GM12878 (cell line): ENCODE measurements around the gene OR10J1. TPM values are rescaled to one million over a fixed set of nuclear protein-coding genes. Genes with fewer than 3 reads are reported as not detected.

Experiments
- ATAC-seq: fragments of 200-7000 bp; cut with Tn5 transposase; 3 replicates; pipeline ENCODE4 v1.9.1; 2020; ENCODE audit warnings: mild to moderate bottlenecking, moderate library complexity
- BruUV-seq: library from RNA; stranded (reverse); fragments of 400-500 nt; replicated peaks from 2 replicates; lab custom pipeline; 2021; lab: Mats Ljungman, UMichigan
- CTCF ChIA-PET: fragments of 300-600 bp; sonication (Branson Sonifier 250); formaldehyde crosslinking; extraction: SDS; loops from one replicate; lab custom pipeline; 2021; ENCODE audit warnings: inconsistent platforms; lab: Yijun Ruan, JAX
- POLR2A ChIA-PET: fragments of 350-600 bp; formaldehyde crosslinking; extraction: SDS; loops from one replicate; lab custom pipeline; 2021; ENCODE audit warnings: inconsistent platforms; lab: Charles Lee
- RAD21 ChIA-PET: fragments of 300-600 bp; sonication (Branson Sonifier 250); formaldehyde crosslinking; loops from one replicate; lab custom pipeline; 2023; ENCODE audit warnings: antibody characterized with exemption; ENCODE audit not compliant: unreplicated experiment; lab: Charles Lee
- SMC1A ChIA-PET: fragments of 300-600 bp; sonication (Branson Sonifier 250); formaldehyde crosslinking; loops from one replicate; lab custom pipeline; 2023; ENCODE audit not compliant: unreplicated experiment, uncharacterized antibody; lab: Charles Lee
- DNase-seq: peaks from one replicate; pipeline ENCODE4 v3.0.0-alpha.2; 2011; ENCODE audit warnings: low read depth, low spot score
- FAIRE-seq: peaks from 3 replicates; lab custom pipeline; 2011; peaks lifted over from hg19 to GRCh38; lab: Jason Lieb, UNC
- H2AFZ ChIP-seq: 2 replicates; pipeline ENCODE4 v1.6.0; 2011; ENCODE audit warnings: low read depth, low read length, control low read depth; ENCODE audit not compliant: control insufficient read depth
- H3K27ac ChIP-seq: 2 replicates; pipeline ENCODE4 v1.5.1; 2011; ENCODE audit warnings: control low read depth; ENCODE audit not compliant: control insufficient read depth, insufficient read depth
- H3K27me3 ChIP-seq, 2 experiments: replicated peaks in 1 of 2; 2 replicates each; pipeline versions ENCODE4 v1.6.0 to v1.6.1; 2011; ENCODE audit warnings: low read length in 1 of 2; ENCODE audit not compliant: control insufficient read depth in 2 of 2, insufficient read depth in 2 of 2
- H3K36me3 ChIP-seq, 2 experiments: 2 replicates each; pipeline ENCODE4 v1.5.1; 2011; ENCODE audit warnings: low read length in 1 of 2; ENCODE audit not compliant: control insufficient read depth in 2 of 2, insufficient read depth in 2 of 2
- H3K4me1 ChIP-seq: 2 replicates; pipeline ENCODE4 v1.6.1; 2011; ENCODE audit warnings: mild to moderate bottlenecking, low read length, moderate library complexity, mixed read lengths; ENCODE audit not compliant: control insufficient read depth, insufficient read depth
- H3K4me2 ChIP-seq: 2 replicates; pipeline ENCODE4 v1.6.0; 2011; ENCODE audit warnings: control low read depth; ENCODE audit not compliant: control insufficient read depth, insufficient read depth
- H3K4me3 ChIP-seq: fragments of 200-600 bp; sonication (generic); 2 replicates; pipeline ENCODE4 v1.5.1; 2016
- H3K79me2 ChIP-seq: 2 replicates; pipeline ENCODE4 v1.6.0; 2011; ENCODE audit warnings: low read length; ENCODE audit not compliant: control insufficient read depth, insufficient read depth
- H3K9ac ChIP-seq: 2 replicates; pipeline ENCODE4 v1.8.0; 2011; ENCODE audit warnings: low read length, control low read depth, mixed read lengths; ENCODE audit not compliant: control insufficient read depth, insufficient read depth
- H3K9me3 ChIP-seq: replicated peaks from 3 replicates; pipeline ENCODE4 v1.5.1; 2011; ENCODE audit warnings: mild to moderate bottlenecking, low read length; ENCODE audit not compliant: control insufficient read depth, insufficient read depth
- H4K20me1 ChIP-seq: 2 replicates; pipeline ENCODE4 v1.6.0; 2011; ENCODE audit not compliant: control insufficient read depth, insufficient read depth
- CHD2 ChIP-seq: IDR thresholded peaks from 2 replicates; pipeline ENCODE4 v1.6.1; 2011; ENCODE audit warnings: low read depth, low read length, improper control_type of control experiment, borderline replicate concordance
- MEF2B ChIP-seq: fragments of 450-650 bp; IDR thresholded peaks from 2 replicates; pipeline ENCODE4 v1.6.1; 2018; ENCODE audit warnings: mild to moderate bottlenecking, moderate library complexity; ENCODE audit not compliant: partially characterized antibody, poor library complexity, severe bottlenecking
- MYC ChIP-seq: IDR thresholded peaks from 2 replicates; pipeline ENCODE4 v1.6.1; 2011; ENCODE audit warnings: mild to moderate bottlenecking, low read length, moderate library complexity, inconsistent platforms; ENCODE audit not compliant: insufficient read depth, insufficient replicate concordance, insufficient read length, severe bottlenecking
- NFYB ChIP-seq: IDR thresholded peaks from 2 replicates; pipeline ENCODE4 v1.6.1; 2011; ENCODE audit warnings: low read depth, mild to moderate bottlenecking, low read length, improper control_type of control experiment, moderate library complexity; ENCODE audit not compliant: insufficient read depth
- RCOR1 ChIP-seq: conservative IDR thresholded peaks from 2 replicates; pipeline ENCODE4 v1.6.1; 2012; ENCODE audit warnings: low read depth, low read length, improper control_type of control experiment
- SMAD1 ChIP-seq: fragments of 450-650 bp; IDR thresholded peaks from 2 replicates; pipeline ENCODE4 v1.6.1; 2018; ENCODE audit warnings: mild to moderate bottlenecking, low read depth; ENCODE audit not compliant: partially characterized antibody
- SP1 ChIP-seq: IDR thresholded peaks from one replicate; pipeline ENCODE4 v1.6.1; 2011; ENCODE audit warnings: low read depth, low read length
- SPI1 ChIP-seq: IDR thresholded peaks from 2 replicates; pipeline ENCODE4 v1.6.1; 2011; ENCODE audit warnings: low read depth, mild to moderate bottlenecking, low read length, moderate library complexity, borderline replicate concordance; ENCODE audit not compliant: insufficient read depth
- YY1 ChIP-seq: IDR thresholded peaks from 2 replicates; pipeline ENCODE4 v1.6.1; 2011; ENCODE audit warnings: low read depth, mild to moderate bottlenecking, low read length
- in situ Hi-C: fragments of 300-500 bp; cut with MboI; formaldehyde crosslinking; loops from 9 replicates; pipeline ENCODE4 v1.14.3; 2018; ENCODE audit warnings: mixed read lengths
- intact Hi-C: fragments of 100-400 bp; cut with micrococcal nuclease; formaldehyde crosslinking; loops from one replicate; pipeline ENCODE4 v1.14.2; 2022; ENCODE audit not compliant: unreplicated experiment
- polyA plus RNA-seq, 11 experiments: library from polyadenylated mRNA; depleted of rRNA in 4 of 11; unstranded in 6 of 11; stranded (reverse) in 5 of 11; fragments of >200 nt; fragmentation: Nextera tagmentation in 4 of 11; fragmentation: Illumina TruSeq in 1 of 11; extraction: Ambion mirVana in 4 of 11; extraction: Trizol in 1 of 11; gene quantifications; 1 replicate in 1 of 11; 2 replicates in 10 of 11; pipeline versions ENCODE4 v1.2.1 to v1.2.3, GENCODE V29; 2011 to 2016; ENCODE audit warnings: inconsistent platforms in 2 of 11, missing spikeins in 2 of 11, low read depth in 1 of 11
- total RNA-seq, 4 experiments: library from RNA; depleted of rRNA in 3 of 4; stranded (reverse); fragments of >200 nt in 3 of 4; fragmentation: Illumina TruSeq in 1 of 4; extraction: Trizol in 1 of 4; gene quantifications; 2 replicates each; pipeline versions ENCODE4 v1.2.1 to v1.2.3, GENCODE V29; 2013 to 2021
- TF ChIP-seq, protein P1 (sequence below): IDR thresholded peaks from 2 replicates; pipeline ENCODE4 v1.6.1; 2011; ENCODE audit warnings: low read depth, mild to moderate bottlenecking, low read length, moderate library complexity, borderline replicate concordance; ENCODE audit errors: extremely low read depth
- TF ChIP-seq, protein P2 (sequence below): fragments of 450-650 bp; IDR thresholded peaks from 2 replicates; pipeline ENCODE4 v1.6.1; 2014; ENCODE audit warnings: mild to moderate bottlenecking
- TF ChIP-seq, protein P3 (sequence below): IDR thresholded peaks from 2 replicates; pipeline ENCODE4 v1.6.1; 2012; ENCODE audit warnings: low read depth, low read length, improper control_type of control experiment

The OR10J1 gene
- total and polyA plus RNA-seq, 10 of the 15 experiments (the other 5 are each of a cell fraction or from before 2014, with no cell fraction given), result not detected

DNA sequence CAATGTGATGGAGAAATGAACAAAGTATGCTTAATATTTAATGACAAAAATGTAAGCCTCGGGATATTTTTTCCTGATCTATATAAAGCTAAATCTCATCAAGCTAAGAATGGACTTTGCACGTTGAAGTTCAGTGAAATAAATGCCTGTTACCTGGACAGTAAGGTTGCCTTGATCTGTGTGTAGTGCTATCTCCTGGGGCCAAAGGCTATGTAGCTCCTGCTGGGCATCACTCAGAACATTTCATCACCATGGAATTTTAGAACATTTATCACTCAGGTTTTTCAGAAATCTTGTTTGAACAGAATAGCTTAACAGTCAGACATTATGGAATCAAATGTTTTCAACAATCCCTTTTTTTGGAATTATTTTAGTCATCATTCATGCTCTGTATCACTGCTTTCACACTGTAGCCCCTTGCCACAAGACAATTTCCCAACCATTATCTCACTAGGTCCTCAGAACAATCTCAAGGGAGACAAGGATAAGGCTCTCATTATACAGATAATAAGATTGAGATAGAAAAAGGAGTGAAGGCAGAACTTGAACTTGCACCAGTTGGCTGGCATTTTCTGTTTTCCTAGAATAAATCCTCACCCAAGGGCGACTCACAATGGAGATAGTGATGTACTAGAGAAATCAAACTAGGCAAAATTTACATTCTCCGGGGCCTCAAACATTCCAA, 3.7 kb downstream of the OR10J1 start (continued):
- TF ChIP-seq, protein P1, sequence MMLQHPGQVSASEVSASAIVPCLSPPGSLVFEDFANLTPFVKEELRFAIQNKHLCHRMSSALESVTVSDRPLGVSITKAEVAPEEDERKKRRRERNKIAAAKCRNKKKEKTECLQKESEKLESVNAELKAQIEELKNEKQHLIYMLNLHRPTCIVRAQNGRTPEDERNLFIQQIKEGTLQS, result no peak
- no peak for TF ChIP-seq CHD2
- no peak for TF ChIP-seq MYC
- no peak for TF ChIP-seq RCOR1
- no peak for TF ChIP-seq MEF2B
- no peak for TF ChIP-seq SMAD1
- TF ChIP-seq, protein P2, sequence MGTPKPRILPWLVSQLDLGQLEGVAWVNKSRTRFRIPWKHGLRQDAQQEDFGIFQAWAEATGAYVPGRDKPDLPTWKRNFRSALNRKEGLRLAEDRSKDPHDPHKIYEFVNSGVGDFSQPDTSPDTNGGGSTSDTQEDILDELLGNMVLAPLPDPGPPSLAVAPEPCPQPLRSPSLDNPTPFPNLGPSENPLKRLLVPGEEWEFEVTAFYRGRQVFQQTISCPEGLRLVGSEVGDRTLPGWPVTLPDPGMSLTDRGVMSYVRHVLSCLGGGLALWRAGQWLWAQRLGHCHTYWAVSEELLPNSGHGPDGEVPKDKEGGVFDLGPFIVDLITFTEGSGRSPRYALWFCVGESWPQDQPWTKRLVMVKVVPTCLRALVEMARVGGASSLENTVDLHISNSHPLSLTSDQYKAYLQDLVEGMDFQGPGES, result no peak
- no peak for TF ChIP-seq YY1
- TF ChIP-seq, all 136 proteins: peak for 0

DNA sequence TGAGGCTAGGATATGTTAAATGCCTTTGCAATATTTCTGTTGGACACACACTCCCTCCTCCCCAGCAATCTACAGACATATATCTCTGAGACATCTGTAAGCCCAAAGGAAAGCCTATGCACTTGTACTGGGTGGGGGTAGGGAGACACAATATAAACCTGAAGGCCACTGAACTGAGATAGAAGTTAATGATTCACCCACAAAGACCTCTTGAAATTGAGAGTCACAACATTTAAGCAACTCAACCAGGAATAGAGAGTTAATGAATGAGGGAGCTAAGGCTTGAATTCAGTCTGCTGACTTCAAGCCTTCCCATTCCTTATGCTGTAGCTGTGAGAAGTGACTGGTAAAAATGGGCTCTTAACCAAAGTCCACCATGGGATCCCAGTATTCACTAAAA, 5.0 kb downstream of the OR10J1 start:
- Histone ChIP-seq H4K20me1 (no peaks in the 10 kb centered on the region), H3K4me3 (no peak overlapping the region), H3K9ac (no peak overlapping the region), H3K4me1 (no peaks in the 10 kb centered on the region), H3K27ac (no peak overlapping the region), H3K4me2 (no peak overlapping the region), H3K36me3 (no peaks in the 10 kb centered on the region), H3K79me2 (no peaks in the 10 kb centered on the region), H3K9me3 (no peaks in the 10 kb centered on the region), H2AFZ (no peak overlapping the region), H3K27me3 (no peaks in the 10 kb centered on the region)
- ChIA-PET SMC1A (no interaction called here), RAD21 (no interaction called here), CTCF (no interaction called here), POLR2A (no interaction called here)
- no TSS peak for BruUV-seq
- intact Hi-C loops, result no loop called here
- FAIRE-seq, result no peak
- ATAC-seq, result no peak
- DNase-seq, result no peak
- TF ChIP-seq, protein P3, sequence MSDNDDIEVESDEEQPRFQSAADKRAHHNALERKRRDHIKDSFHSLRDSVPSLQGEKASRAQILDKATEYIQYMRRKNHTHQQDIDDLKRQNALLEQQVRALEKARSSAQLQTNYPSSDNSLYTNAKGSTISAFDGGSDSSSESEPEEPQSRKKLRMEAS, result no peak
- TF ChIP-seq NFYB (no peak), SPI1 (no peak), SP1 (no peak)
- in situ Hi-C loops, result no loop called here
